ENCODE results near the gene CENPN. TPM values are rescaled to one million over a fixed set of nuclear protein-coding genes. Genes with fewer than 3 reads are reported as not detected.

Gene CENPN, protein sequence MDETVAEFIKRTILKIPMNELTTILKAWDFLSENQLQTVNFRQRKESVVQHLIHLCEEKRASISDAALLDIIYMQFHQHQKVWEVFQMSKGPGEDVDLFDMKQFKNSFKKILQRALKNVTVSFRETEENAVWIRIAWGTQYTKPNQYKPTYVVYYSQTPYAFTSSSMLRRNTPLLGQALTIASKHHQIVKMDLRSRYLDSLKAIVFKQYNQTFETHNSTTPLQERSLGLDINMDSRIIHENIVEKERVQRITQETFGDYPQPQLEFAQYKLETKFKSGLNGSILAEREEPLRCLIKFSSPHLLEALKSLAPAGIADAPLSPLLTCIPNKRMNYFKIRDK
- total RNA-seq (2014; rRNA removed; shearing (Covaris generic)), result 82.5 and 109 TPM in 2 replicates

- no peaks in the 10 kb centered on the region for H3K27me3 ChIP-seq (replicated peaks)
- peak within 1 kb of the TSS; percentile 99 for H3K27ac ChIP-seq
- peak; percentile 99 to 100 for DNase-seq (ENCODE audit: low read depth in 1 of 2, low spot score in 2 of 2)
Measured at GRCh38 chr16:81006813-81007695, at the start of gene CENPN, which contains the start of gene CMC2. Gene CENPN (plus strand): TSS chr16:81007214. CDS start chr16:81011940, 4,726 bp downstream. Gene CMC2 (minus strand): TSS chr16:81006885. CDS start chr16:80997394, 9,491 bp downstream.

DNA sequence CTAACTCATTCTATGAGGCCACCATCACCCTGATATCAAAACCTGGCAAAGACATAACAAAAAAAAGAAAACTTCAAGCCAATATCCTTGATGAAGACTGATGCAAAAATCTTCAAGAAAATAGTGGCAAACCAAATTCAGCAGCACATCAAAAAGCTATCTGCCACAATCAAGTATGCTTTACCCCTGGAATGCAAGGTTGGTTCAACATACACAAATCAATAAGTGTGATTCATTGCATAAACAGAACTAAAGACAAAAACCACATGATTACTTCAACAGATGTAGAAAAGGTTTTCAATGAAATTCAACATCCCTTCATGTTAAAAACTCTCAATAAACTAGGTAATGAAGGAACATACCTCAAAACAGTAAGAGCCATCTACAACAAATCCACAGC lies 48.7 kb upstream of the CENPN start:
- H3K27me3 ChIP-seq (replicated peaks), result no peaks in the 10 kb centered on the region
- H3K36me3 ChIP-seq, result no peaks in the 10 kb centered on the region
- no peak overlapping the region for H3K27ac ChIP-seq
- no peak for DNase-seq (ENCODE audit: low read depth in 1 of 2, low spot score in 2 of 2)
- H3K9me3 ChIP-seq (replicated peaks), result no peaks in the 10 kb centered on the region
- H3K4me3 ChIP-seq, result no peak overlapping the region
- H3K4me1 ChIP-seq (replicated peaks), result no peaks in the 10 kb centered on the region

More at GRCh38 chr16:81006813-81007695, at the start of gene CENPN, which contains the start of gene CMC2:
- Histone ChIP-seq H3K4me1 (replicated peaks) (peaks cover 28% of the 10 kb centered on the region), H3K9me3 (replicated peaks) (no peaks in the 10 kb centered on the region), H3K4me3 (peak within 1 kb of the TSS; percentile 95), H3K36me3 (peaks cover 47% of the 10 kb centered on the region)

- Histone ChIP-seq H3K9me3 (replicated peaks) (no peaks in the 10 kb centered on the region), H3K36me3 (no peaks in the 10 kb centered on the region), H3K27me3 (replicated peaks) (no peaks in the 10 kb centered on the region), H3K27ac (no peak overlapping the region), H3K4me1 (replicated peaks) (no peaks in the 10 kb centered on the region), H3K4me3 (no peak overlapping the region)
- no peak for DNase-seq (ENCODE audit: low read depth in 1 of 2, low spot score in 2 of 2)
Measured at GRCh38 chr16:80962879-80963278, 44.1 kb upstream of the CENPN start.

DNA sequence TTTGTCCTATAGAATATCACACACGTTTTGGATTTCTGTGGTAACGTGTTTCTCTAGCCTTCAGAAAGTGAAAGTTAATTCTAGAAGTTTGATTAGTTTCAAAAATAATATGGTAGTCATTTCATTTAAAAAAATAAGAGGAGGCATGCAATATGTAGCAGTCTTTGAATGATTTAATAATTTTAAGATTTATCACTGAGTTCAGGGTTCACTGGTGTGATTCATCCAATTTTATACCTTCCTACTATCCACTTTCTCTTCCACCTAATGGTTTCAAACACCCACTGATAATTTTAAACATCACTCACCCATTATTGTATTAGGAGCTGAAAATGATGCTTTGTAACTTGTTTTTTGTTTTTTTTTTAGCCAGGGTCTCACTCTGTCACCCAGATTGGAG lies 42.7 kb upstream of the CENPN start:
- no peak for DNase-seq (ENCODE audit: low read depth in 1 of 2, low spot score in 2 of 2)
- no peak overlapping the region for H3K4me3 ChIP-seq

DNA sequence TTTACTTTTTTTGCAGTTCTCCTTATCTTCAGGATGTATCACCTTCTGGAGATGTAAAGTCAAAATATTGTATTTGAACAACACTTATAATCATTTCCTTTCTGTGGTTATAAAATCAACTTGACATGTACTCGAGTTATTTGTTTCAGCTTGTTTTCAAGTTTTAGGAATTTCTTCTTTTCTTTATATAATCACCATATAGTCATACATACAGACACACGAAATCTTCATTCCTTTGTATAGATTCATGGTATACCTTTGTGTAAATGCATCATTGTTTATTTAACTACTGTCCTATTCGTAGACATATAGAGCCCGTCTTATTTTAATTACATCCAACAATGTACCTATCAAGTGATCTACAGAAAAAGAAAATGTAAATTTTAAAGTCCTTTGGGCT lies 40.4 kb upstream of the CENPN start:
- DNase-seq (ENCODE audit: low read depth in 1 of 2, low spot score in 2 of 2), result no peak
- peaks cover 8% of the 10 kb centered on the region; the same call in 1 of the 2 replicates for H3K36me3 ChIP-seq
- no peaks in the 10 kb centered on the region for H3K27me3 ChIP-seq (replicated peaks)
- no peak overlapping the region for H3K27ac ChIP-seq
- H3K9me3 ChIP-seq (replicated peaks), result no peaks in the 10 kb centered on the region
- H3K4me3 ChIP-seq, result no peak overlapping the region
- H3K4me1 ChIP-seq (replicated peaks), result no peaks in the 10 kb centered on the region

More for the DNA sequence above, 42.7 kb upstream of the CENPN start:
- Histone ChIP-seq H3K9me3 (replicated peaks) (no peaks in the 10 kb centered on the region), H3K27ac (no peak overlapping the region), H3K36me3 (0 out of 2 replicates have a peak, but pooled peaks cover 2% of the 10 kb centered on the region), H3K4me1 (replicated peaks) (no peaks in the 10 kb centered on the region), H3K27me3 (replicated peaks) (no peaks in the 10 kb centered on the region)

DNA sequence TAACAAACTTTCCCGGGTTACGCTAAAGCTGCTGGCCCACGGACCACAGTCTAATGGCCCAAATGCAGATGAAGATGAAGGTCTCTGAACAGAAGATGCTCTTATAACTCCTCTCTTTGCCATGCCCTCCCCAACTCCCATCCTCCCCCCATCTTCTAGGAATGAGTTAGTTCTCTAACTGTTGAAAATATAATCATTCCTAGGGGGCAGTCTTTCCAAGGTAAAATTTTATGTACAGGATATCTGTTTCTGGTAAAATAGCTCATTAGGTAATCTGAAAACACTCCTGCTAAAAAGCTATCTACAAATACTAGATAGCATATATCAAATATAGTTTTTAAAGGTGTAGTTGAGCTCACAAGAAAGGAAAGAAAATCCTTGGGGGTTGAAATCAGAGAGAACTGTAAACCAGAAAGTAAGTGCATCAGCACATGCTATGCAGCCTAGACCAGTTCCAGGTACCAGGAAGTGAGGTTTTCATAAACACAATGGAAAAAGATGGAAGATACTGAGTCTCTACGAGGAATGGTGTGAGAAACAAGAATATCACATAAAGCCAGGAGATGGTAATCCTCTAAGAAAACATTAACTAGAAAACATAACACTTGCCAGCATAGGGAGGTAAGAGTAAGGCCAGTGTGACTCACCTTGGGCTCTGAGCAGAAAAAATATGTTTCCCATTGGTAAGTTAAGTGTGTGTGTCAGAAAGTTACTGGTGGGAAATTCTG lies 38.5 kb upstream of the CENPN start:
- no peaks in the 10 kb centered on the region for H3K27me3 ChIP-seq (replicated peaks)
- peaks cover 12% of the 10 kb centered on the region for H3K36me3 ChIP-seq
- no peak overlapping the region for H3K4me3 ChIP-seq
- no peak overlapping the region for H3K27ac ChIP-seq
- no peak for DNase-seq (ENCODE audit: low read depth in 1 of 2, low spot score in 2 of 2)
- H3K4me1 ChIP-seq (replicated peaks), result no peaks in the 10 kb centered on the region
- H3K9me3 ChIP-seq (replicated peaks), result no peaks in the 10 kb centered on the region

DNA sequence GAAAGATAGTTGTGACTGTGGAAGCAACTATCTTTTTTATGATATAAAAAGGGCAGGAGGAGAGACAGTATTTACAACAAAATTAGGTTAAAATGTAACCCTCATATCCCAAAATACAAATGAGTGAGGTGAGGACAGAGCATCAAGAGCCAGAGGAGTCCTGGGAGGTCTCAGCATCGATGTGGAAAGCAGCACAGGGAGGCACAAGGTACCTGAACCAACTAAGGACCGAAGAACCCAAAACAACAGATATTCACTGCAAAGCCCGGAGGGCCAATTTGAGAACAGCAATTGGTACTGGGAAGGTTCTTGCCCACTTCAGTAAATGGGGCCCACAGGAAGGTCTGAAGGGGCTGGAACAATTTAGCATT lies 37.9 kb upstream of the CENPN start:
- Histone ChIP-seq H3K27ac (no peak overlapping the region), H3K36me3 (peaks cover 13% of the 10 kb centered on the region), H3K4me1 (replicated peaks) (no peaks in the 10 kb centered on the region), H3K9me3 (replicated peaks) (no peaks in the 10 kb centered on the region), H3K4me3 (no peak overlapping the region), H3K27me3 (replicated peaks) (no peaks in the 10 kb centered on the region)
- no peak for DNase-seq (ENCODE audit: low read depth in 1 of 2, low spot score in 2 of 2)

DNA sequence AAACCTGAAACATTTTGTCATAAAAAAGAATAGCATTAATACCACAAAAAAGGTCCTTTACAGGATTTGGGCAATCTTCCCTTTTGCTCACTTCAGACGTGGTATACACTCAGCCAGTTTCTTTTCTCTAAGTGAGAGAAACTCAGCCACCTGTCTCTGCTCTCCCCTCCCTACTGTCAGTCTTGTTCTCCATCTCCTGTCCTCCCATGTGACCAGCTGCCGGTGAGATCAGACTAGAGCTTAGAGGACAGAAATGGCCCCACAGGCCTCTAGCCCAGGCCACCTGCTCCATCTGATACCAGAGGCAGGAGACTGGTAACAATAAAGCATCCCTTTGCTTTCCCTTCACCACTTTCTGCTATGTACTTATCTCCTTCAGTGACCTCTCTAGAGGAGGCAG lies 35.2 kb upstream of the CENPN start:
- no peak overlapping the region for H3K27ac ChIP-seq
- H3K9me3 ChIP-seq (replicated peaks), result no peaks in the 10 kb centered on the region
- no peak for DNase-seq (ENCODE audit: low read depth in 1 of 2, low spot score in 2 of 2)
- H3K4me1 ChIP-seq (replicated peaks), result no peaks in the 10 kb centered on the region
- peaks cover 37% of the 10 kb centered on the region for H3K36me3 ChIP-seq
- no peaks in the 10 kb centered on the region for H3K27me3 ChIP-seq (replicated peaks)
- H3K4me3 ChIP-seq, result no peak overlapping the region

GRCh38 chr16:80972611-80973010 lies 34.4 kb upstream of the CENPN start:
- no peaks in the 10 kb centered on the region for H3K27me3 ChIP-seq (replicated peaks)
- peaks cover 45% of the 10 kb centered on the region for H3K36me3 ChIP-seq
- H3K27ac ChIP-seq, result no peak overlapping the region
- no peaks in the 10 kb centered on the region for H3K9me3 ChIP-seq (replicated peaks)
- DNase-seq (ENCODE audit: low read depth in 1 of 2, low spot score in 2 of 2), result no peak
- H3K4me3 ChIP-seq, result no peak overlapping the region
- no peaks in the 10 kb centered on the region for H3K4me1 ChIP-seq (replicated peaks)

DNA sequence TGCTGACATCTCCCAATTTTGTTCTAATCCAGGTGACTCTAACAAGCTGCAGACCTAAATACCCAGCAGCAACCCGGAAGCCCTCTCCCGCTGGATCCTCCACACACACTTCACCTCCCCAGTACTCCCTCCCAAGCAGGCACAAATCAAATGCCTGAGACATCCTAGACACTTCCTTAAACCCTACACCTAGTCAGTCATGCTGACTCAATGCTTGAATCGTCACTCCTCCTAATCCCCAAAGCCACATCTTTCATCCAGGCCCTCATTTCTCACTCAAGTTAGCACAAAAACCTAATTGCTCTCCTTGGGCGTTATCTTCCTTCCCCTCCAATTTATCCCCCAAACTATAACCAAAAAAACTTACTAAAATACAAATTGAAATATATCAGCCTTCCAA lies 33.0 kb upstream of the CENPN start:
- Histone ChIP-seq H3K27ac (no peak overlapping the region), H3K4me3 (no peak overlapping the region), H3K27me3 (replicated peaks) (no peaks in the 10 kb centered on the region), H3K36me3 (peaks cover 49% of the 10 kb centered on the region), H3K4me1 (replicated peaks) (no peaks in the 10 kb centered on the region), H3K9me3 (replicated peaks) (no peaks in the 10 kb centered on the region)
- no peak for DNase-seq (ENCODE audit: low read depth in 1 of 2, low spot score in 2 of 2)

- Histone ChIP-seq H3K9me3 (replicated peaks) (no peaks in the 10 kb centered on the region), H3K36me3 (peaks cover 50% of the 10 kb centered on the region), H3K27me3 (replicated peaks) (no peaks in the 10 kb centered on the region), H3K4me1 (replicated peaks) (no peaks in the 10 kb centered on the region), H3K27ac (no peak overlapping the region), H3K4me3 (no peak overlapping the region)
- peak in 1 of 2 experiments; percentile 9 for DNase-seq (ENCODE audit: low read depth in 1 of 2, low spot score in 2 of 2)
Measured at GRCh38 chr16:80974649-80975376, 32.2 kb upstream of the CENPN start.

DNA sequence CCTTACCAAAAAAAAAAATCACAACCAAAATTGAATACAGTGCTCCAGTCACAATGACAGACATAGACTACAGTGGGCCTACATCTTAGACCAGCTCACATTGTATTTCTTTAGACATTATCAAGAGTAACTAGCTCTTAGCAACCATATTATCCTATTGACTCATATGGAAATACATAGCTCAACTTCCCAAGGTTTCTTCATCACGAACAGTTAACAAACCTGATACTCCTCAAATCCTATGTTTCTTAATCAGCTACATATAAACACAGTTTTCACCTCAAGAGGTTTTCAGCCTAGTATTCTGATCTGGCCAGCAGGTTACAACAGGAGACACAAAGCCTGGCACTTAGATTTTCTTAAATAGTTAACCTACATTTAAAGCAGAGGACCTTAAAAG lies 30.1 kb upstream of the CENPN start:
- DNase-seq (ENCODE audit: low read depth in 1 of 2, low spot score in 2 of 2), result no peak
- H3K27ac ChIP-seq, result no peak overlapping the region
- no peaks in the 10 kb centered on the region for H3K9me3 ChIP-seq (replicated peaks)
- H3K27me3 ChIP-seq (replicated peaks), result no peaks in the 10 kb centered on the region
- no peak overlapping the region for H3K4me3 ChIP-seq
- no peaks in the 10 kb centered on the region for H3K4me1 ChIP-seq (replicated peaks)
- peaks cover 54% of the 10 kb centered on the region for H3K36me3 ChIP-seq

DNA sequence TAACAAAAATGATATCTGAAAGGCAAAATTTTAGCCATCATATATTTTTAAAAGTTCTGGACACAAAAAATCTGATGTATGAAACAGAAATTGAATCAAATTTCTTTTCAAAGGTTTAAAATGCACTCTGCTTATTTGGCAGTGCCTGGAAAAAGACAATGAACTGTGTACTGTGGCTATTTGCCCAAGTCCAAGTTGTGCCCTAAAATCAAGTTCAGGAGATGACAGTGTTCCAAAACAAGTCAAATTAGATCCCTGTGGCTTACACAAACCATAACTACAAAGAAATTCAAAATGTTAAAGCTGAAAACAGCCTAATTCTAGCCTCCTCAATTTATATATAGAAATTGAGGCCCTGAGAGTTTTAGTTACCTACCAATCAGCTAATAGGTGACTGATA lies 25.9 kb upstream of the CENPN start:
- Histone ChIP-seq H3K4me3 (no peak overlapping the region), H3K27me3 (replicated peaks) (no peaks in the 10 kb centered on the region), H3K4me1 (replicated peaks) (no peaks in the 10 kb centered on the region), H3K27ac (no peak overlapping the region), H3K36me3 (peaks cover 38% of the 10 kb centered on the region), H3K9me3 (replicated peaks) (no peaks in the 10 kb centered on the region)
- DNase-seq (ENCODE audit: low read depth in 1 of 2, low spot score in 2 of 2), result no peak
